NCI-H1930 (cell line): ENCODE results near the gene TNPO3.
"Not testable (repeated sequence)": the region's sequence is repeated elsewhere in the genome, so short reads cannot be mapped to it uniquely, and the experiment has no call there.

ENCODE experiments used
- DNase-seq, 2 experiments: peaks; one replicate each; lab custom pipeline; 2025; lab: John Stamatoyannopoulos, UW

TNPO3 gene

DNA sequence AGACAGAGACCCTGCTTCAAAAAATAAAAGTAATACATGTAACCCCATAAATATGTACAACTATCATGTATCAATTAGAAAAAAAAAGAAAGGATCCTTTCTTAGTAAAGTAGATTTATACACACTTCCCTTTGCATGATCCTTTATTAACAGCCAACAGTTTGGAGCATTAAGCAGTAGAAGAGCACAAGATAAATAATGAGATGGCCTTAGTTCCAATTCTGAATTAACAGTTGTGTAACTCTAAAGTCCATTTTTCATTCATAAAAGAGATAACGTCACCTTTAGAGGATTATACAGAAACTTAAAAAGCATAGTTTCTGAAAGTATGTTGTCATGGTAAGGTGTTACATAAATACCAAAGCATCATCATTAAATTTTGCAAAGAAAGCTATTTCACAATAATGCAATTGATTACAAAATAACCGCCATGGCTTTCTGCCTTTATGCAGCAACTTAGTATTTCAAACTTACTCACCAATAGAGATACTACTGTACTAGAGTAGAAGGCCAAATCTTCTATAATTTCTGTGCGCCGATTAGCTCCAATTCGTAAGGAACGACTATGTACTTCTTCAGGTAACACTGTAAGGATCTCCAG lies 40.3 kb downstream of the TNPO3 start:
- DNase-seq: no peak

DNA sequence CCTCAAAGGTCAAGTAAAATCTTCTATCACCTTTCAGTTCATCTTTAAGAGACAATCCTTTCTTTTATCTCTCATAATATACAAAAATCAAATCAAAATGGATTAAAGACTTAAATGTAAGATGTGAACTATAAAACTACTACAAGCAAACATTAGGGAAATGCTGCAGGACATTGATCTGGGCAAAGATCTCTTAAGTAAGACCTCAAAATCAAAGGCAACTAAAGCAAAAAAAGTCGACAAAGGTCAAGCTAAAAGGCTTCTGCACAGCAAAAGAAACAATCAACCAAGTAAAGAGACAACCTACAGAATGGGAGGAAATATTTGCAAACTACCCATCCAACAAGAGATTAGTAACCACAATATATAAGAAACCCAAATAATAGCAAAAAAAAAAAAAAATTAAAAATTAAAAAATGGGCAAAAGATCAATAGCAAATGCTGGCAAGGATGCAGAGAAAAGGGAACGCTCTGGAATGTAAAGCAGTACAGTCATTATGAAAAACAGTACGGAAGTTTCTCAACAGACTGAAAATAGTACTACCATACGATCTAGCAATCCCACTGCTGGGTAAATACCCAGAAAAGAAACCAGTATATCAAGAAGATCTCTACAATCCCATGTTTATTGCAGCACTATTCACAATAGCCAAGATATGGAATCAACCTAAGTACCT lies 41.7 kb downstream of the TNPO3 start:
- no peak for DNase-seq

DNA sequence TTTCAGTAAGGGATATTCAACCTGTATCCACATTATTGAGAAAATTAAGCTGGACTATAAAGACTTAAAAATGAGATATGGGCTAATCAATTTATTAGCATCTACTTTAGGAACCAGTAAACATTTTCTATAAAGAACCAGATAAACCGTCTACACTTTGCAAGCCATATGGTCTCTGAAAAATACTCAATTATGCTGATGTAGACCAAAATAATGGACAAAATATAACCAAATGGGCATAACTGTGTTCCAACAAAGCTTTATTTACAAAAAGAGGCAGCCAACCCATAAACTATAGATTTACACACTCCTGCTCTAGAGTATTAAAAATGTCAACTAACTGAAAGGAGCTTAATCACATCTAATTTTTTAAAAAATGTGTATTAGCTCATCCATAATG lies 42.3 kb downstream of the TNPO3 start:
- DNase-seq: no peak

DNA sequence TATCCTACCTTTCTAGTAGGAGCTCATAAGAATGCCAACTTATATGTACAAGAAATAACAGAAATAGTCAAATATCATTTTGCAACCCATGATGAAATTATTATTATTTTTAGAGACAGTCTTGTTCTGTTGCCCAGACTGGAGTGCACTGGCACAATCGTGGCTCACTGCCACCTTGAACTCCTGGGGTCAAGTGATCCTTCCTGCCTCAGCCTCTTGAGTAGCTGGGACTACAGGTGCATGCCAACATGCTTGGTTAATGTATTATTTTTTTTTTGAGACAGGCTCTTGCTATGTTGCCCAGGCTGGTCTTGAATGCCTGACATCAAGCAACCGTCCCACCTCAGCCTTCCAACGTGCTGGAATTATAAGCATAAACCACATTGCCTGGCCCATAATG lies 44.8 kb downstream of the TNPO3 start:
- DNase-seq: no peak

DNA sequence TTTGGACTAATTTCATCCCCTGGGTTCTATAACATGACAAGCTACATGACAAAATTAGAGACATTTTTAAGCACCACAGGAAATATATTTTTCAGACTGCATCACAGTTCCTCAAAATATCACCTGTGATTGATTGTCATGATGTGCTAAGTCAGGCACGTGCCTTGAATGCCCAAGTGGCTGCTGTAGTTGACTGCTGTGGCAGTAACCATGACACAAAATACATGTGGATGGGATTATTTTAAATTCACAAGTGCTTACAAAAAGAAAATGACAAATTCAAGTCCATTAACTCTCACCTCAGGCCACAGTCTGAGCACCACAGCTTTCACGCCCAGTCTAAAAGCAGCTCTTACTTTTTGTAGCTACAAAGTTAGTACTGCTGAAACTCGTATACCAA lies 45.5 kb downstream of the TNPO3 start:
- no peak for DNase-seq

DNA sequence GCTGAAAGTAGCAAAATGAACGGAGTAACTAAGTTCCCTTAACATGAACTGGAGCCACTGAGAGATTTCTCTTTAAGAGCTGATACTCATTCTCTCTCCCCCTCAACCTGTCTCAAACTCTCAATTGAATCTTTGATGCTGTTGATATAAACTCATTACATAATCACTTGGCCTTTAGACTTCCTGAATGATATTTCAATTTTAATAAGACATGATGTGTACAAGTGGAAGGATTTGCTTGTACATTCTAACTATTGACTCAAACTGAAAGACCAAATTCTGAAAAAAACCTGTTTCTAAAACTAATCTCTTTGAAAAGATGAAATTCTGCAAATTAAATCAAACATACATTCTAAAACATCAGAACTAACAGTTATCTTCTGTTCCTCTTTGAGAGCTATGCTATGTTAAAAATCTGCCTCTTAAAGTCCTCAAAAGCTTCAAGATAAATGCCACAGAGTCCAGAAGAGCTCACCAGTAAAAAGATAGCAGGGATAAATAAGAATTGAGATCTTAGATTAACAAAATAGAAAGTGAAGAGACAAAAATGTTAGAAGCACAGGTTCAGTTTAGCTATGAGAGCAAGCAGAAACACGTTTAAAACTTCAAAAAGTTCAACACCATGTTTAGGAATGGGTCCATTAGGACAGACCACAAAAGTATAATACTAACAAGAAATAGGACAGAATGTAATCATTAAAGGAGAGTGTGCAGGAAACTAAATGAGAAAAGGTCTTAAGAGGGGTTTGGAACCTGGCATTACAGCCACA lies 46.1 kb downstream of the TNPO3 start:
- no peak for DNase-seq

DNA sequence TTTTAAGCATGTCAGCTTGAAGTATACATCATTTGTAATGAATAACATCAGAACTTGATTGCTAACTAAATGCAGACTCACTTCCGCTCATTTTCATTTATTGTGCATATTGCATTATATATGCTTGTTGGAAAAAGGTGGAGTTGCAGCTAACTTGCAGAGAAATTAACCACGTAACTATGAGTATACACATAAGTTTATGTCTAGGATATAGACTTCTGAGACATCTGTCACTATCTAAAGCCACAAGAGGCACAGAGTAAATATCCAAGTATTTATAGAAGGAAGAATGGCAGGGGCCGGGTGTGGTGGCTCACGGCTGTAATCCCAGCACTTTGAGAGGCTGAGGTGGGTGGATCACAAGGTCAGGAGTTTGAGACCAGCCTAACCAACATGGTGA lies 47.3 kb downstream of the TNPO3 start:
- DNase-seq: no peak

DNA sequence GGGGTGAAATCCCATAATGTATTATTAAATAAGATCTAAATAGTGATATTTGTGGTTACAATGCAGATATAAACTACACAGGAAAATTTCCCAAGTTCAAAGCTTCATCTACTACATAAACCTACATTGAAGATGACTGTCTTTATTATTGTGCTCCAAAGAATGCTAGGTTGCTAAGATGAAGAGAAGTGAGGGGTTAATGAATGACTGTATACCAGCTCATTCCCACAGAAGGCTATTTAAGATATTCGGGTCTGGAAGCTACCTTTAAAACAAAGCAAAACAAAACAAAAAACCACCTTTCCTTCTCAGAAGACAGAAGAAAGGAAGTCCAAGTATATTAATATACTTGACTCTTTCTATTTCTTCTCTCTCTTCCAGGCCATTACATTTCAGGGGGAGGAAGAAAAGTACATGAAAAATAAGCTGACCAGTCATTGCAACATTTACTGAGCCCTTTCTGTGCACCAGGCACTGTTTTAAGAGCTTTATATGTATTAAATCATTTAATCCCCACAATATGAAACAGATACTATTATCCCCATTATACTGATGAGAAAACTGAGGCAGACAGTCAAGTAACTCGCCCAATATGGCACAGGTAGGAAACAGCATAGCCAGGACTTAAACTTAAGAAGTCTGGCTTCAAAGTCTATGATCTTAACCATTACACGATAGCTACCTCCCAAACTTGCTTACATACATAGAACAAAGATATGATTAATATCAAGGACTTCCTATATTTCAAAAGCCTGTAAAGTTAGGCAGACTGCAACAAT lies 48.1 kb downstream of the TNPO3 start:
- no peak for DNase-seq

DNA sequence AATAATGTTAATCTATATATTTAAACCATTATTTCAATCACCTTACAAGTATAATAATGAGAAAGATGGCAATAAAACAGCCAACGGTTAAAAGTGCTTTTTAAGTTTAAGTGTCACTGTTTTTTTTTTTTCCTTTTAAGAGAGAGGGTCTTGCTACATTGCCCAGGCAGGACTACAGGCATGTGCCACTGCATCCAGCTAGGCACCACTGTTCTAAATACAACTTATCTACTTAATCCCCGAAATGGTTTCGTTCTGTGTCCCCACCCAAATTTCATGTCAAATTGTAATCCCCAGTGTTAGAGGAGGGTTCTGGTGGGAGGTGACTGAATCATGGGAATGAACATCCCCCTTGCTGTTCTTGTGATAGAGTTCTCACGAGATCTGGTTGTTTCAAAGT lies 49.7 kb downstream of the TNPO3 start:
- DNase-seq: no peak

DNA sequence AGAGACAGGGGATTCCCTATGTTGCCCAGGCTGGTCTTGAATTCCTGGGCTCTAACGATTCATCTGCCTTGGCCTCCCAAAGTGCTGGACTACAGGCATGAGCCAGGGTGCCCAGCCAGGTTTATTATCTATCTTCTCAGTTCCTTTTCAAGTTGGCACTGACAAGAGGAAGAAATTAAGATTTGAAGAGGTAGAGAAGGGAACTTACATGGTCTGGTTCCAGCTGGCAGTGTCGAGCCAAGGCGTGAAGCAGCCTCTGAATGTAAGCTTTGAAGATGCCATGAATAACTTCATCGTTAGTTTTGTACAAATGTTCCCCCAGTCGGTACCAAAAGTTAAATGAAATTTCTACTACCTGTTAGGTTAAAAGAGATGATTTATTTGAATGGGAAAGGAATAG lies 57.7 kb downstream of the TNPO3 start:
- no peak for DNase-seq

DNA sequence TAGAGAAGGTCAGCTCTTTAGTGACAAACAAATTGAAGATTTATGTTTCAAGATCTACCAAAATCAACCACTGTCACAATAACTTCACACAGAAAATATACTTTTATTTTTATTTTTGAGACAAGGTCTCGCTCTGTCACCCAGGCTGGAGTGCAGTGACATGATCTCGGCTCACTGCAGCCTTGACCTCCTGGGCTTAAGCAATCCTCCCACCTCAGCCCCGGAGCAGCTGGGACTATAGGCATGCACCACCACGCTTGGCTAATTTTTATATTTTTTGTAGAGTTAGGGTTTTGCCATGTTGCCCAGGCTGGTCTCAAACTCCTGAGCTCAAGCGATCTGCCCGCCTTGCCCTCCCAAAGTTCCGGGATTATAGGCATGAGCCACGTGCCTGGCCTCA lies 60.4 kb downstream of the TNPO3 start:
- not testable (repeated sequence) for DNase-seq

DNA sequence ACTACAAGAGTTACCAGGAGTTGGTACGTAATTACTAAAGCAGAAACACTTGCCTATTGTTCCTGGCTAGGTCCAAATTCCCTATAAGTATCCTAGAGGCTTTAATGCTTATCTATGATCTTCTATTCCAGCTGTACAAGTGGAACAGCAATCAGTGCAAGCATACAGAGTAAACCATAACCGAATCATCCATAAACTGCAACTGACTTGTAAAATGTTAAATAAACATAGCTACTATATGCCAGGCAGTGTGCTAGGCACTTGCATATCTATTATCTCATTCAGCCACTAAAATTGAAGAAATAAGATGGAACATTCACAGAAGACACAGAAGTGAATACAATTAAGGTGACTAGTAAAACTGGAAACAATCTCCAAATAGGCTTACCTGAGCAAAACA lies 61.5 kb downstream of the TNPO3 start:
- DNase-seq: no peak

DNA sequence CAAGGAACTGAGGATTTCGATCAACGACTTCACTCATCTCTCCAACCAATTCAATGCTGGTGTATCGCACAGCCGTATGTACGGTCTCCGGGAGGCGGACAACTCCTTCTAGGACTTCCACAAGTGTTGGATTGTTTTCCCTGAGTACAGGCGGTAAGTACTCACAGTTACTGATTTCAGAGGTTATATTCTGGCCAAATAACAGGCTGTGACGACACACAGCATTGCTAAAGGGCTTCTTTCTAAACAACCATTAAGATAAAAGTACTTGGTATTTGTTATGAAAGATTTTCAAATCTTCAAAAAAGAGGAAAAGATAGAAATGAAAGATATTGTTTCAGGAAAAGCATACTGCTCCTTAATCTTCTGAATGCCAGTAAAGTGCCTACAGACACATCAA lies 65.0 kb downstream of the TNPO3 start:
- no peak for DNase-seq

DNA sequence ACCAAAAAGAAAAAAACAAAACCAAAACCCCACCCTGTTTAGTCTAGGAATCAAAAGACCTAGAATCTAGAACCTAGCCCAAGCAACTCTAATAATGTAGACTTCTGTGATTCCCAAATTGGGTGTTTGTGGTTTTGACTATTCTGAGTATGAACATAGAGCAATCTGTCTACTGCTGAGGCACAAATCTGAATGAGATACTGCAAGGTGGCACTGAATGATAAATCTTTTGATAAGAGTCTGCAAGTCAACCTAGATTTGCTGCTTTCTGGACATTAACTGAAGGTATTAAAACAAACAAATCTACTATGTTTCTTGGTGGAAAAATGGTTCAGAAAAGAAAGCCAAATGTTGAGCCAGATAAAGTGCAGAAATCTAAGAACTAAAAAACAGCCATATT lies 66.5 kb downstream of the TNPO3 start:
- DNase-seq: no peak

DNA sequence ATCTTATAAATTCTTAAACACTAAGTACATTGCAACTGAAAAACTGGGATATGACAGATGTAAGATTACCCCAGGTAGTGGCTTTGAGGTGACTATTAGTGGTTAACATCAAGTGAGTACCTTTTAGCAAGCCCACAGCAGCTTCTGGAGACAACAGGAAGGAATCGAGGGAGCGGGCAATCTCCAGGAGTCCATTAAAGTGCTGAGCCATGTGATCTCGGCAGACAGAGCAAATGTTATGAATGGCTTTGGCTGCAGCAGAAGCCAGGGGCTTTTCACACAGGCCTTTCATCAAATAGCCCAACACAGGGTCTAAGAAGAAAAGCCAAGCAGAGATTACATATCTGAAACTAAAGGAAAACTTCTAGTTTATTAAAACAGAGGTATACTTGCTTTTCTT lies 68.3 kb downstream of the TNPO3 start:
- DNase-seq: no peak

DNA sequence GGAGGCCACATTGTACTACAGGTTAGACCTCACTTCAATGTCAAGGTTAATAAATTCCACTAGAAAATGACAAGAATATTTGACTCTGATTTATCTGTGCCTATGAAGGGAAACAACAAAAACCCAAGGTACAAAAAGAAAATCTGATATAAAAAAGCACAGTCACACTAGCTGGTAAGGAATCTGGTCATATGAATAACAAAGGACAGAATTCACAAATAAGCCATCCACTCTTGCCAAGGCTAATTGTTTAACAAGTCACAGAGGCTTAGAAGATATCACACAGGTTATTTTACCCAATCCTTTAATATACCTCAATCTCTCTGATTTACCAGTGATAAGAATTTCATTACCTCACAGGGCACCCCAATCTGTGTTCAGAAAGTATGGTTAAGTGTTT lies 69.3 kb downstream of the TNPO3 start:
- DNase-seq: no peak

DNA sequence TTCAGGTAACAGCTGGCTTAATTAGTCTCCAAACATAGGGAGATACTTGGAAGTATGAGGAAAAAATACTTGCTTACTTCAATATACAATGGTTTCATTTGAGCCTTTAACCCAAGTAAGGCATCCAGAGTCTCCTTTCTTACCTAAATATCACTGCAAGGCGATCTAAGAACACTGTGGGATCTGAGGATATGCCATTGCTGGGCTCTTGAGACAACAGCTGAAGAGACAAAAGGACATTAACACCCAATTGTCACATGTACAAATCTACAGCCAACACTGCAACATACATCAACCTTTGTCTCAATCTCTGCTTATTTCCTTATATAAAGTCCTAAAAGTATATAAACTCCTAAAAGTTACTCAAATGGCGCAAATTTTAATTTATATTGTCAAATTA lies 72.8 kb downstream of the TNPO3 start:
- DNase-seq: no peak

DNA sequence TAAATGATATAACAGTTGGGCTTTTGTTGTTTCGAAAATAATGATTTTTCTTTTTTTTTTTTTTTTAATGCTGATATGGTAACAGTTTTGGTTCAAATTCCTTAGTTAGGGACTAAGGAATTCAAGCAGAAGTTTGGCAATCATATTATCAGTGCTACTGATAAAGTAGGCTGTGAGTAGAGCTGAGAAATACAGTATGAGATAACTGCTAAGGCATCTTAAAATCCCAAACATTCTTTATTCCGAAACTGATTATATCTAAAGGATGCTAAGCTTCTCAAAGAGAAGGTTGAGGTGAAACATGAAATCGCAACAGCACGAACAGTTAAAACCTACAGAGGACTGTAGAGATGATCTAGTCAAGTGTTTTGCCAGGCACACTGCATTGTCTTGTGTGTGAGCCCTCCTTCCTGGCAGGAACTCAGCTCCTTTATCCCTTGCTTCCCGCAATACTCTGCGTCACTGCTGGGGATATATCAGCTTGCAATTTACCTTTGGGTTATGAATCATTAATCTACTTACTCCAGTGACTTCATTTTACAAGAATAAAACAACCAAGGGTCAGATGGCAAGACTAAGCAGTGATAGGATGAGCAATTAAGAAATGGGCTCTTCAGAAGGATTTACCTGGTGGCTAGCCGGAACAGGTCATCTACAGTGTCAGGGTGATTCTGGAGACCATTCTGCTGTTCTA lies 80.5 kb downstream of the TNPO3 start:
- DNase-seq: no peak

DNA sequence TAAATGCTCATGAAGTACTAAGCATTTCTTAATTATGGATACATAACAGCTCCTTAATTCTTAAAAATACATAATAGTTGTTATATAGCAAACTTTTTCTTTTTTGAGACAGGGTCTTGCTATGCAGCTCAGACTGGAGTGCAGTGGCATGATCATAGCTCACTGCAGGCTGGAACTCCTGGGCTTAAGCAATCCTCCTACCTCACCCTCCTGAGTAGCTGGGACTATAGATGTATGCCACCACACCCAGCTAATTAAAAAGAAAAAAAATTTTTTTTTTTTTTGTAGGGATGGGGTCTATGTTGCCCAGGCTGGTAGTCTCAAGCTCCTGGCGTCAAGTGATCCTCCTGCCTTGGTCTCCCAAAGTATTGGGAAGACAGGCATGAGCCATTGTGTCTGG lies 86.3 kb downstream of the TNPO3 start:
- DNase-seq: no peak

DNA sequence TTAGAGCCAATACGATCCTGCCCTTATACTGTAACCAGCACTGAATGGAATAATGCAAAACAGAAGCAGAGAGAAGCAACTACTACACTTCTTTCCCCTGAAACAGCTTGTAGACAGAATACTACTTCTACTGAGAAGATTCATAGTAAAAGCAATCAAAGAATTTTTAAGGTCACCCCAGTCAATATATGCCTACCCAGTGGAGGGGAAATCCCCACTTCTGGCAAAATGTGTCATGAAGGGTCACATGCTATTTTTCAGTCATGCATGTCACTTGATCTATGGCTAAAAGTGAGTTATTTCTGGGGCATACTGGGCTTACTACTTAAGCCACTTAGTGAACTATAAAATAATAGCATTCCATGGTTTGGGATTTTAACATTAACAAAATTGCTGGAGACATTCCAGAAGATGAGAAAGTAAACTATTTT lies 91.6 kb downstream of the TNPO3 start:
- no peak for DNase-seq

DNA sequence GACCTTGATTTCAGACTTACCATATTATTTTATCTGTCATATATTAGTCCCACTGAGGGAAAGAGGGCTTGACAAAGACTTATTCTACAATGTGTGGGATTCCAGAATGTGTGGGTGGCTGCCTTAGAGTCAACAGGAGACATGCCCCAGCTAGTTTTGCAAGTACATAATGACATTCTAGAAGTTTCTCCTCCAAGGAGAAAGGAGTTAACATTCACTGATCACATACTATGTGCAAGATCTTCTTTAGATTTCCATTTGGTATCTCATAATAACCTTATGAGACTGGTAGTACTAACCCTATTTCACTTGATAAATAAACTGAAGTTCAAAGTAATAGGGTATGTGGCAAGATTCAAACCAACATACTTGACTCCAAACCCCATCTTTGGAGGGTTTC lies 92.0 kb downstream of the TNPO3 start:
- no peak for DNase-seq

DNA sequence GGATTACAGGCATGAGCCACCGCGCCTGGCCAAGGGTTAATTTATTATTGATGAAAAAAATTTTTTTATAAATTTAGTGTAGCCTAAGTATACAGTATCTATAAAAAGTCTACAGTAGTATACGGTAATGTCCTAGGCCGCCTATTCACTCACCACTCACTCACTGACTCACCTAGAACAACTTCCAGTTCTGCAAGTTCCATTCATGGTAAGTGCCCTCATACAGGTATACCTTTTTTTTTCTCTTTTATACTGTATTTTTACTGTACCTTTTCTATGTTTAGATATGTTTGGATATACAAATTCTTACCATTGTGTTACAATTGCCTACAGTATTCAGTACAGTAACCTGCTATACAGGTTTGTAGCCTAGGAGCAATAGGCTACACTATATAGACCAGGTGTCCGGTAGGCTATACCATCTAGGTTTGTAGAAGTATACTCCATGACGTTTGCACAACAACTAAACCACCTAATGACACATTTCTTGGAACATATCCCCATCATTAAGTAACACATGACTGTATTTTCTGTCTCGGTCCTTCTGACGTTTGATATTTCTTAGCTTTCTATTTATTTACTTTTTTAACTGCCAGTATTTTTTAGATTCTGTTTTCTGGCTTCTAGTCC lies 93.8 kb downstream of the TNPO3 start:
- no peak for DNase-seq
